ENCODE data around the gene ZSCAN21. TPM values are rescaled to one million over a fixed set of nuclear protein-coding genes. Genes with fewer than 3 reads are reported as not detected.

The ZSCAN21 gene
- total and polyA plus RNA-seq, 2 of the 4 experiments (the other 2 are of a cell fraction), result 11.5 to 13.3 TPM

GRCh38 chr7:100069991-100070390, 20.4 kb downstream of the ZSCAN21 start:
- no peak for TF ChIP-seq ELK1 (IDR thresholded peaks at IDR 0.05; ENCODE audit: borderline replicate concordance, low read depth, low read length)
- TF ChIP-seq BHLHE40 (IDR thresholded peaks at IDR 0.05; ENCODE audit: low read depth, low read length), result no peak
- TF ChIP-seq RFX5 (IDR thresholded peaks at IDR 0.05; ENCODE audit: low read depth, low read length), result no peak
- no peak for TF ChIP-seq RCOR1 (IDR thresholded peaks at IDR 0.05; ENCODE audit: insufficient replicate concordance, low read length)
- no peak for TF ChIP-seq USF2 (IDR thresholded peaks at IDR 0.05; ENCODE audit: low read depth, low read length)
- no peak for TF ChIP-seq FOS (IDR thresholded peaks at IDR 0.05; ENCODE audit: low read depth, low read length)
- no peak for TF ChIP-seq CHD1 (IDR thresholded peaks at IDR 0.05; ENCODE audit: low read depth, low read length)
- TF ChIP-seq NFE2L2 (IDR thresholded peaks at IDR 0.05; ENCODE audit: low read depth, low read length), result no peak
- TF ChIP-seq MAFK (IDR thresholded peaks at IDR 0.05; ENCODE audit: low read depth, low read length), result no peak
- no peak for TF ChIP-seq MAZ (IDR thresholded peaks at IDR 0.05; ENCODE audit: borderline replicate concordance, low read depth, low read length)
- TF ChIP-seq CEBPB (IDR thresholded peaks at IDR 0.05; ENCODE audit: low read depth, low read length), result no peak

More at GRCh38 chr7:100069991-100070390, 20.4 kb downstream of the ZSCAN21 start:
- no peak overlapping the region for H3K23ac ChIP-seq (ENCODE audit: low read depth, low read length)
- no TSS peak for BruUV-seq (replicated peaks)
- no peak overlapping the region for H3K4me2 ChIP-seq (ENCODE audit: low read depth, low read length)
- no peak overlapping the region for H4K91ac ChIP-seq (ENCODE audit: insufficient read depth, low read depth, low read length)
- dilution Hi-C loops (cut with HindIII; ENCODE audit: low sequenced_read_pairs, unreplicated experiment) (no loop called here), intact Hi-C loops (cut with micrococcal nuclease) (no loop called here), in situ Hi-C loops (cut with MboI; ENCODE audit: low sequenced_read_pairs) (no loop called here)
- H3K9ac ChIP-seq (ENCODE audit: low read depth, low read length), result no peak overlapping the region
- ATAC-seq (ENCODE audit: low read depth) (no peak), DNase-seq (no peak)
- H3K27me3 ChIP-seq (ENCODE audit: control insufficient read depth, insufficient read depth, low read length), result no peaks in the 10 kb centered on the region
- H3K4me3 ChIP-seq (ENCODE audit: insufficient read depth, low read depth, low read length), result no peak overlapping the region
- CTCF ChIA-PET, result interaction anchor here (0.5 kb wide), 1 partner anchor 39 kb away, joined by 4 read pairs; no protein-coding TSS in a partner anchor
- H2BK20ac ChIP-seq (ENCODE audit: low read depth, low read length), result no peak overlapping the region
- H3K4me1 ChIP-seq (ENCODE audit: control insufficient read depth, insufficient read depth, low read length), result peaks cover 2% of the 10 kb centered on the region; the same call in 1 of the 2 replicates
- H3K79me1 ChIP-seq (ENCODE audit: low read depth in 1 of 2, low read length in 2 of 2), result peaks cover 18 to 27% of the 10 kb centered on the region in 2 experiments; a peak in 3 of 4 replicates
- H2BK5ac ChIP-seq (ENCODE audit: low read depth, low read length, poor library complexity, severe bottlenecking), result no peak overlapping the region
- no peak overlapping the region for H3K56ac ChIP-seq (ENCODE audit: extremely low read depth, insufficient read depth, low read length)
- H2BK15ac ChIP-seq (ENCODE audit: low read depth, low read length), result no peak overlapping the region
- H2AK5ac ChIP-seq (ENCODE audit: low read depth, low read length), result no peak overlapping the region
- H3K36me3 ChIP-seq (ENCODE audit: control insufficient read depth, insufficient read depth, low read length), result peaks cover 67% of the 10 kb centered on the region
- H2AFZ ChIP-seq (replicated peaks; ENCODE audit: low read length, poor library complexity), result no peak overlapping the region
- no peak overlapping the region for H2BK120ac ChIP-seq (ENCODE audit: low read depth, low read length)
- H3K4ac ChIP-seq (ENCODE audit: low read depth, low read length), result no peak overlapping the region
- no peak overlapping the region for H4K8ac ChIP-seq (ENCODE audit: low read depth in 2 of 2, low read length in 2 of 2)
- no peak overlapping the region for H2AK9ac ChIP-seq (replicated peaks; ENCODE audit: low read depth, low read length, poor library complexity)
- H3K9me3 ChIP-seq (ENCODE audit: control insufficient read depth, insufficient read depth, low read length), result peaks cover 62% of the 10 kb centered on the region
- no peaks in the 10 kb centered on the region; the same call in 1 of the 2 replicates for H4K20me1 ChIP-seq (ENCODE audit: insufficient read depth, low read length)
- no peak overlapping the region for H4K5ac ChIP-seq (ENCODE audit: low read depth, low read length)
- H3K18ac ChIP-seq (ENCODE audit: low read depth, low read length), result no peak overlapping the region
- H3K9me1 ChIP-seq (ENCODE audit: insufficient read depth, low read length), result no peaks in the 10 kb centered on the region
- POLR2A ChIA-PET (ENCODE audit: unreplicated experiment), result no interaction called here
- no peak overlapping the region for H3K27ac ChIP-seq (ENCODE audit: insufficient read depth, low read length)
- WGBS, 2 experiments (ENCODE audit: extremely low coverage in 2 of 2, insufficient read length in 1 of 2), result no CpG with 5 or more reads among the region's 5 CpGs
- H3K14ac ChIP-seq (replicated peaks; ENCODE audit: low read depth, low read length), result no peak overlapping the region

Data from IMR-90 (cell line).